ENCODE data around the gene HMGCS2.

Gene HMGCS2

GRCh38 chr1:119795261-119796200, 26.8 kb upstream of the HMGCS2 start:
- intact Hi-C loops (cut with DNase I; ENCODE audit: low total_unique reads): no loop called here
- Histone ChIP-seq H3K9me3 (no peaks in the 10 kb centered on the region), H3K4me3 (no peak overlapping the region), H3K4me1 (peaks cover 0 to 9% (median 0%) of the 10 kb centered on the region in 4 donors), H3K36me3 (no peaks in the 10 kb centered on the region), H3K27me3 (peaks cover 0 to 5% of the 10 kb centered on the region in 2 donors), H3K27ac (no peak overlapping the region)
- no peak for DNase-seq
- TF ChIP-seq, protein P1, sequence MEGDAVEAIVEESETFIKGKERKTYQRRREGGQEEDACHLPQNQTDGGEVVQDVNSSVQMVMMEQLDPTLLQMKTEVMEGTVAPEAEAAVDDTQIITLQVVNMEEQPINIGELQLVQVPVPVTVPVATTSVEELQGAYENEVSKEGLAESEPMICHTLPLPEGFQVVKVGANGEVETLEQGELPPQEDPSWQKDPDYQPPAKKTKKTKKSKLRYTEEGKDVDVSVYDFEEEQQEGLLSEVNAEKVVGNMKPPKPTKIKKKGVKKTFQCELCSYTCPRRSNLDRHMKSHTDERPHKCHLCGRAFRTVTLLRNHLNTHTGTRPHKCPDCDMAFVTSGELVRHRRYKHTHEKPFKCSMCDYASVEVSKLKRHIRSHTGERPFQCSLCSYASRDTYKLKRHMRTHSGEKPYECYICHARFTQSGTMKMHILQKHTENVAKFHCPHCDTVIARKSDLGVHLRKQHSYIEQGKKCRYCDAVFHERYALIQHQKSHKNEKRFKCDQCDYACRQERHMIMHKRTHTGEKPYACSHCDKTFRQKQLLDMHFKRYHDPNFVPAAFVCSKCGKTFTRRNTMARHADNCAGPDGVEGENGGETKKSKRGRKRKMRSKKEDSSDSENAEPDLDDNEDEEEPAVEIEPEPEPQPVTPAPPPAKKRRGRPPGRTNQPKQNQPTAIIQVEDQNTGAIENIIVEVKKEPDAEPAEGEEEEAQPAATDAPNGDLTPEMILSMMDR (IDR thresholded peaks at IDR 0.05): no peak

DNA sequence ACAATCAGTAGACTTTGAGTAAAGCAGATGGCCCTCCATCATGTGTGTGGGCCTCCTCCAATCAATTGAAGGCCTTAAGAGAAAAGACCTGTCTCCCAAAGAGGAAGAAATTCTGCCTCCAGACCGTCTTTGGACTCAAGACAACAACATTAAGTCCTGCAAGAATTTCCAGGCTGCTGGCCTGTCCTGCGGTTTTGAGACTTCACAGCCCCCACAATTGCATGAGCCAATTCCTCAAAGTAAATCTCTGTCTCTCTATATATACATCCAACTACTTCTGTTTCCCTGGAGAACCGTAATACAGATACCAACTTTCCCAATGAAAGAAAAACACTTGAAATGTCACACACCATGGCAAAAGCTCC, 26.2 kb upstream of the HMGCS2 start:
- peaks cover 0 to 9% (median 0%) of the 10 kb centered on the region in 4 donors for H3K4me1 ChIP-seq
- no peak overlapping the region for H3K4me3 ChIP-seq
- no peak for DNase-seq
- TF ChIP-seq, protein P1 (IDR thresholded peaks at IDR 0.05): no peak
- no peak overlapping the region for H3K27ac ChIP-seq
- no peaks in the 10 kb centered on the region for H3K36me3 ChIP-seq
- H3K9me3 ChIP-seq: no peaks in the 10 kb centered on the region
- H3K27me3 ChIP-seq: peaks cover 0 to 5% of the 10 kb centered on the region in 2 donors
- intact Hi-C loops (cut with DNase I; ENCODE audit: low total_unique reads): no loop called here

DNA sequence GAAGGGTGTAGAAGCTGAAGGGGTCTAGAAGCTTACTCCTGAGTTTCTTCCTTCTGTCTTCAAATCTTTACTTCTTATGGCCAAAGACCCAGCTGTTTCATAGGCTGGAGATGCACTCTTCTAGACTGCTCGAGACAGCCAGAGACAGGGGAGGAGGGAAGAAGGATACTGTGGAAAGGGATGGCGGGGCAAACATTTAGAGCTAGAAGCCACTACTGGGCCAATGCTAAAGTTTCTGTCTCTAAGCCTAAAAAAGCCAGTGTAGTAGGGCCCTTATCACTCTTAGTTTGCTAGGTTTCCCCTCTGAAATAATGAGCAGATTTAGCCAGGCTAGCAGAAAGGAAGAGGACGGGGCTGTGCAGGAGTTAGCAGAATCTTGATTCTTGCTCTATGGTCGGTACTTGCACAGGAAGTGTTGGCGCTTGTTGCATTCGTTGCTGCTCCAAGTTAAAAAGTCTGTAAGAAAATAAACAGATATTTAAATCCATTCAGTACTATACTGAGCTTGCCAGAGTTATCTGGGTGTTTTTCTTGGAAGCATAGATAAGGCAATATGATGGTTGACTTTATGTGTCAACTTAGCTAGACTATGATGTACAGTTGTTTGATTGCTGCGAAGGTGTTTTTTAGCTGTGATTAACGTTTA, 25.6 kb upstream of the HMGCS2 start:
- TF ChIP-seq, protein P1 (IDR thresholded peaks at IDR 0.05): no peak
- DNase-seq: no peak
- Histone ChIP-seq H3K27ac (no peak overlapping the region), H3K4me1 (peaks cover 0 to 9% (median 0%) of the 10 kb centered on the region in 4 donors), H3K36me3 (no peaks in the 10 kb centered on the region), H3K27me3 (peaks cover 0 to 5% of the 10 kb centered on the region in 2 donors), H3K4me3 (no peak overlapping the region), H3K9me3 (no peaks in the 10 kb centered on the region)
- intact Hi-C loops (cut with DNase I; ENCODE audit: low total_unique reads): no loop called here

DNA sequence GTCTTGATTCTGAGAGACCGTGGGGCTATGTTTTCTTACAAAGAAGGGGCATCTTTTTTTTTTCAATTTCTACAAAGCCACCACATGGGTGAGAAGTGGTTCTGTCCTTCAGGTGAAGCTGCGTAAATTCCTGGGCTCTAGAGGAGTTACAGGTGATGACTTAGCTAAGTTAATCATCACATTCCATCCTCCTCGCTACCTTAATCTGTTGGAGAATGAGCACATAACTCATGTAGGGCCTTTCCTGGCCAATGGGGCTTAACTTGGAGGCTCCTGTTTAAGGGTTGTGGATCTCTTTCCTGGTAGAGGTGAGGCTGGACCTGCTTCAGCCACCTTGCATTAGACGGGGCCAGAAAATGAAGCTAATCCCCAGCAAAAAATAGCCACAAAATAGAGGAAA, 22.7 kb upstream of the HMGCS2 start:
- Histone ChIP-seq H3K9me3 (no peaks in the 10 kb centered on the region), H3K27ac (no peak overlapping the region), H3K4me3 (no peak overlapping the region), H3K27me3 (peaks cover 0 to 5% of the 10 kb centered on the region in 2 donors), H3K4me1 (peaks cover 0 to 9% (median 0%) of the 10 kb centered on the region in 4 donors), H3K36me3 (no peaks in the 10 kb centered on the region)
- TF ChIP-seq, protein P1 (IDR thresholded peaks at IDR 0.05): no peak
- DNase-seq: no peak
- intact Hi-C loops (cut with DNase I; ENCODE audit: low total_unique reads): no loop called here

DNA sequence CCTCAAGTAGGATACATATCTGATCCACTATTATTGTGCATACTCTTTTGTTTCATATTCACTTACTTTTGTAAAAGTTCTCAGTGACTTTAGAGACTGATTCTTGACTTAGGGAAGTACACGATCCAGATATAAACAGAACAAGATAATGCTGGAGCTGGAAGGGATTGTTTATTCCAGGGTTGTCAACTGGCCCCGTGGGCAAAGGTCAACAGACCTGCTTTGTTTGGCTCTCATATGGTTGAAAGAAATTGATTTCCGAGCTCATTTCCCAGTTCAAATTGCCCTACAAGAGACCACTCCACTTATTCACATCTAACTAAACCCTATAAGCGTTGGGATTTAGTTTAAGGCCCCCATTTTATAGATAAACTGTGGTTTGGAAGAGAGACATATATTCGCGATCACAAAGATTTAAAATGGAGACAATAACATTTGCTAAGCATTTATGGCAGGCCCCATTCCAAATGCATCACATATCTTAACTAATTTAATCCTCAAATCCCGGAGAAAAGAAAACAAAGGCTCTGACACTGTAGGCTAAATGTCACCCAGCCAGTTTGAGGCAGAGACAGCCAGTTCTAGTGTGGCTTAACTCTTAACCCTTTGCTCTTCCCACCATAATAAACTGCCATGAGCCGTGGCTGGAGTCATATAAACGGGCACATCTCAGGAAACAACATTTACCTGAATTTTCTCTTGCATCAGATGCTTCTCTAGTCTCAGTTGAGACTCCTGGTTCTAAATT, 21.9 kb upstream of the HMGCS2 start:
- Histone ChIP-seq H3K4me1 (peaks cover 0 to 9% (median 0%) of the 10 kb centered on the region in 4 donors), H3K9me3 (no peaks in the 10 kb centered on the region), H3K36me3 (no peaks in the 10 kb centered on the region), H3K27ac (no peak overlapping the region), H3K4me3 (no peak overlapping the region), H3K27me3 (peaks cover 0 to 5% of the 10 kb centered on the region in 2 donors)
- intact Hi-C loops (cut with DNase I; ENCODE audit: low total_unique reads): no loop called here
- TF ChIP-seq, protein P1 (IDR thresholded peaks at IDR 0.05): no peak
- no peak for DNase-seq
